Measurements from ENCODE around the gene PRDM16. TPM values are rescaled to one million over a fixed set of nuclear protein-coding genes. Genes with fewer than 3 reads are reported as not detected.

PRDM16 gene
- total RNA-seq, 1 experiment from 2014 or later = 6.1 TPM

DNA sequence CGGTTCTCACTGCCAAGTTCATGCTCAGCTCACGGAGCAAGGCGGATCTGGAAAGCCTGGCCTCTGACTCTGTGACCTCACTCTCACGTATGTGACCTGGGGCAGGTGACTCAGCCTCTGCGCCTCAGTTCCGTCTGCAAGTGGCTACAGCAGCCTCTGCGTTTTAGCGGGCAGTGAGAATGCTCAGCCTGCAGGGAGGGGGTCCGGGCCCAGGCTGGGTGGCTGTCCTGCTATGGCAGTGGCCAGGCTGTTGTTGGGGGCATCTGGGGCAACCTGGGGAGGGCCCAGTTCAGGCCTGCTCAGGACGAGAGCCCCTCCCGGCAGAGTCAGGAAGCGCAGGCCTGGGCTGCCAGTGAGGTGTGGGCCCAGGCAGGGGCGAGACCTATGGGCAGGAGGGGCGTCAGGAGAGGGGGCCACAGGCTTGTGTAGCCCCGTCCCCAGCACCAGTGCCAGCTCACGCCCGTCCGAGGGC is 413.4 kb downstream of the PRDM16 start (continued):
- TF ChIP-seq POLR2AphosphoS5 (IDR thresholded peaks at IDR 0.05; ENCODE audit: low read depth, low read length) = no peak; the same call in 1 of the 2 replicates
- TF ChIP-seq EZH2phosphoT487 (IDR thresholded peaks at IDR 0.05; ENCODE audit: borderline replicate concordance) = no peak
- no peak for TF ChIP-seq SRF (IDR thresholded peaks at IDR 0.05; ENCODE audit: low read depth)

GRCh38 chr1:3483380-3483779 is 414.4 kb downstream of the PRDM16 start:
- Histone ChIP-seq H3K9me3 (ENCODE audit: control insufficient read depth in 1 of 2, insufficient read depth in 1 of 2, low read depth in 1 of 2, low read length in 2 of 2) (peaks cover 0 to 5% of the 10 kb centered on the region in 2 experiments; a peak in 1 of 4 replicates), H3K9ac (ENCODE audit: low read length) (0 out of 2 replicates have a peak overlapping the region, but pooled peaks have one; percentile 36), H3K79me2 (ENCODE audit: insufficient read depth, low read length) (no peaks in the 10 kb centered on the region), H4K20me1 (ENCODE audit: insufficient read depth) (no peaks in the 10 kb centered on the region), H2AFZ (ENCODE audit: low read depth, low read length, poor library complexity, severe bottlenecking) (no peak overlapping the region), H3K27ac (ENCODE audit: low read depth, low read length) (peak overlapping the region; percentile 36; the same call in 1 of the 2 replicates), H3K27me3 (ENCODE audit: insufficient read depth, low read length) (no peaks in the 10 kb centered on the region), H3K9me2 (ENCODE audit: insufficient read depth) (no peaks in the 10 kb centered on the region), H3K4me2 (ENCODE audit: low read length) (no peak overlapping the region), H3K36me3 (ENCODE audit: control insufficient read depth in 1 of 2, insufficient read depth in 2 of 2, low read length in 2 of 2) (no peaks in the 10 kb centered on the region; a peak in 1 of 4 replicates), H3K4me3 (replicated peaks in 1 of 2; ENCODE audit: low read depth in 1 of 2, low read length in 2 of 2) (no peak overlapping the region), H3K4me1 (ENCODE audit: control insufficient read depth in 1 of 2, insufficient read depth in 2 of 2, low read length in 2 of 2) (peaks cover 12 to 29% of the 10 kb centered on the region in 2 experiments; a peak in 3 of 4 replicates)
- POLR2A ChIA-PET = no interaction called here
- DNase-seq (ENCODE audit: low read depth, low spot score) (no peak), ATAC-seq (peak; percentile 1; the same call in 1 of the 2 replicates)
- intact Hi-C loops (cut with micrococcal nuclease) = no loop called here
- RAD21 ChIA-PET (ENCODE audit: low non-redundant PET in 1 of 2, low total read pairs in 2 of 2, uncharacterized antibody in 2 of 2, unreplicated experiment in 2 of 2) = no interaction called here
- no TSS peak for BruUV-seq (replicated peaks)
- no peak for TF ChIP-seq TCF7L2 (IDR thresholded peaks at IDR 0.05; ENCODE audit: borderline replicate concordance, extremely low read depth, insufficient read depth, insufficient read length)
- TF ChIP-seq ZNF274 (IDR thresholded peaks at IDR 0.05; ENCODE audit: low read depth, low read length) = no peak
- TF ChIP-seq CEBPB (IDR thresholded peaks at IDR 0.05; ENCODE audit: low read depth) = no peak
- no peak for TF ChIP-seq MAX (IDR thresholded peaks at IDR 0.05)
- TF ChIP-seq ZFX (IDR thresholded peaks at IDR 0.05) = no peak
- no peak for TF ChIP-seq SIN3A (IDR thresholded peaks at IDR 0.05; ENCODE audit: low read depth)
- TF ChIP-seq EZH2 (IDR thresholded peaks at IDR 0.05) = no peak
- no peak for TF ChIP-seq JUND (IDR thresholded peaks at IDR 0.05)
- TF ChIP-seq ELF1 (IDR thresholded peaks at IDR 0.05; ENCODE audit: borderline replicate concordance, low read depth) = no peak
- TF ChIP-seq, protein P1, sequence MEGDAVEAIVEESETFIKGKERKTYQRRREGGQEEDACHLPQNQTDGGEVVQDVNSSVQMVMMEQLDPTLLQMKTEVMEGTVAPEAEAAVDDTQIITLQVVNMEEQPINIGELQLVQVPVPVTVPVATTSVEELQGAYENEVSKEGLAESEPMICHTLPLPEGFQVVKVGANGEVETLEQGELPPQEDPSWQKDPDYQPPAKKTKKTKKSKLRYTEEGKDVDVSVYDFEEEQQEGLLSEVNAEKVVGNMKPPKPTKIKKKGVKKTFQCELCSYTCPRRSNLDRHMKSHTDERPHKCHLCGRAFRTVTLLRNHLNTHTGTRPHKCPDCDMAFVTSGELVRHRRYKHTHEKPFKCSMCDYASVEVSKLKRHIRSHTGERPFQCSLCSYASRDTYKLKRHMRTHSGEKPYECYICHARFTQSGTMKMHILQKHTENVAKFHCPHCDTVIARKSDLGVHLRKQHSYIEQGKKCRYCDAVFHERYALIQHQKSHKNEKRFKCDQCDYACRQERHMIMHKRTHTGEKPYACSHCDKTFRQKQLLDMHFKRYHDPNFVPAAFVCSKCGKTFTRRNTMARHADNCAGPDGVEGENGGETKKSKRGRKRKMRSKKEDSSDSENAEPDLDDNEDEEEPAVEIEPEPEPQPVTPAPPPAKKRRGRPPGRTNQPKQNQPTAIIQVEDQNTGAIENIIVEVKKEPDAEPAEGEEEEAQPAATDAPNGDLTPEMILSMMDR (IDR thresholded peaks at IDR 0.05 in 2 of 3, conservative IDR thresholded peaks at IDR 0.05 in 1 of 3; ENCODE audit: borderline replicate concordance in 1 of 3, insufficient read depth in 1 of 3, low read depth in 2 of 3, low read length in 2 of 3) = no peak
- TF ChIP-seq, protein P2, sequence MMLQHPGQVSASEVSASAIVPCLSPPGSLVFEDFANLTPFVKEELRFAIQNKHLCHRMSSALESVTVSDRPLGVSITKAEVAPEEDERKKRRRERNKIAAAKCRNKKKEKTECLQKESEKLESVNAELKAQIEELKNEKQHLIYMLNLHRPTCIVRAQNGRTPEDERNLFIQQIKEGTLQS (IDR thresholded peaks at IDR 0.05) = no peak
- TF ChIP-seq SP1 (IDR thresholded peaks at IDR 0.05; ENCODE audit: low read depth) = no peak
- no peak for TF ChIP-seq EGR1 (IDR thresholded peaks at IDR 0.05; ENCODE audit: low read depth)
- CTCF ChIA-PET = interaction anchor here (3.5 kb wide), 1 partner anchor 30 kb away, joined by 29 read pairs; no protein-coding TSS in a partner anchor
